GM18858 (cell line): Measurements from ENCODE around the gene DCLK2.
"Not testable (repeated sequence)": the region's sequence is repeated elsewhere in the genome, so short reads cannot be mapped to it uniquely, and the experiment has no call there.

Source experiments
- ATAC-seq: cut with Tn5 transposase; IDR thresholded peaks from one replicate; pipeline ENCODE4 v1.9.1; 2021; ENCODE audit not compliant: unreplicated experiment

The DCLK2 gene

GRCh38 chr4:150197256-150197655 is 119.0 kb downstream of the DCLK2 start:
- not testable (repeated sequence) for ATAC-seq

- no peak for ATAC-seq
Observed at GRCh38 chr4:150199056-150199455, 120.8 kb downstream of the DCLK2 start.

- ATAC-seq: no peak
Observed at GRCh38 chr4:150205016-150205415, 126.8 kb downstream of the DCLK2 start.

- ATAC-seq: no peak
Observed at GRCh38 chr4:150206265-150206664, 128.0 kb downstream of the DCLK2 start.

GRCh38 chr4:150206954-150207353 is 128.7 kb downstream of the DCLK2 start:
- ATAC-seq: no peak

GRCh38 chr4:150207871-150208270 is 129.6 kb downstream of the DCLK2 start:
- no peak for ATAC-seq

- no peak for ATAC-seq
Observed at GRCh38 chr4:150209140-150209829, 131.0 kb downstream of the DCLK2 start.

GRCh38 chr4:150211016-150211415 is 132.8 kb downstream of the DCLK2 start:
- no peak for ATAC-seq

- no peak for ATAC-seq
Observed at GRCh38 chr4:150211799-150212445, 133.7 kb downstream of the DCLK2 start.

GRCh38 chr4:150212485-150212884 is 134.2 kb downstream of the DCLK2 start:
- ATAC-seq: no peak

GRCh38 chr4:150212927-150213326 is 134.7 kb downstream of the DCLK2 start:
- ATAC-seq: peak; percentile 42

- ATAC-seq: no peak
Observed at GRCh38 chr4:150215601-150216000, 137.4 kb downstream of the DCLK2 start.

GRCh38 chr4:150216726-150217125 is 138.5 kb downstream of the DCLK2 start:
- ATAC-seq: no peak

GRCh38 chr4:150217192-150217591 is 138.9 kb downstream of the DCLK2 start:
- ATAC-seq: no peak

- ATAC-seq: no peak
Observed at GRCh38 chr4:150217808-150218207, 139.6 kb downstream of the DCLK2 start.

- ATAC-seq: no peak
Observed at GRCh38 chr4:150218447-150218846, 140.2 kb downstream of the DCLK2 start.

GRCh38 chr4:150219841-150220240 is 141.6 kb downstream of the DCLK2 start:
- ATAC-seq: no peak

GRCh38 chr4:150224896-150225591 is 146.8 kb downstream of the DCLK2 start:
- ATAC-seq: no peak

- ATAC-seq: no peak
Observed at GRCh38 chr4:150229520-150229919, 151.3 kb downstream of the DCLK2 start.

GRCh38 chr4:150230561-150230960 is 152.3 kb downstream of the DCLK2 start:
- ATAC-seq: no peak

- no peak for ATAC-seq
Observed at GRCh38 chr4:150231107-150231770, 153.0 kb downstream of the DCLK2 start.

- no peak for ATAC-seq
Observed at GRCh38 chr4:150232029-150232428, 153.8 kb downstream of the DCLK2 start.
